HG03196 (cell line): Measurements from ENCODE around the gene LOXL3.
"Not testable (repeated sequence)": the region's sequence is repeated elsewhere in the genome, so short reads cannot be mapped to it uniquely, and the experiment has no call there.

Experiments
- ATAC-seq: cut with Tn5 transposase; IDR thresholded peaks from one replicate; pipeline ENCODE4 v1.9.1; 2021; ENCODE audit not compliant: unreplicated experiment

The LOXL3 gene

GRCh38 chr2:74573747-74574562 lies 20.2 kb upstream of the LOXL3 start:
- peak; percentile 42 for ATAC-seq

- no peak for ATAC-seq
These were observed 18.6 kb upstream of the LOXL3 start for GRCh38 chr2:74572178-74572925.

GRCh38 chr2:74571058-74571457 lies 17.3 kb upstream of the LOXL3 start:
- peak; percentile 52 for ATAC-seq

- ATAC-seq, result no peak
These were observed 15.9 kb upstream of the LOXL3 start for GRCh38 chr2:74569686-74570085.

- no peak for ATAC-seq
These were observed 14.1 kb upstream of the LOXL3 start for GRCh38 chr2:74567881-74568280.

GRCh38 chr2:74566754-74567085 lies 13.0 kb upstream of the LOXL3 start:
- ATAC-seq, result no peak

DNA sequence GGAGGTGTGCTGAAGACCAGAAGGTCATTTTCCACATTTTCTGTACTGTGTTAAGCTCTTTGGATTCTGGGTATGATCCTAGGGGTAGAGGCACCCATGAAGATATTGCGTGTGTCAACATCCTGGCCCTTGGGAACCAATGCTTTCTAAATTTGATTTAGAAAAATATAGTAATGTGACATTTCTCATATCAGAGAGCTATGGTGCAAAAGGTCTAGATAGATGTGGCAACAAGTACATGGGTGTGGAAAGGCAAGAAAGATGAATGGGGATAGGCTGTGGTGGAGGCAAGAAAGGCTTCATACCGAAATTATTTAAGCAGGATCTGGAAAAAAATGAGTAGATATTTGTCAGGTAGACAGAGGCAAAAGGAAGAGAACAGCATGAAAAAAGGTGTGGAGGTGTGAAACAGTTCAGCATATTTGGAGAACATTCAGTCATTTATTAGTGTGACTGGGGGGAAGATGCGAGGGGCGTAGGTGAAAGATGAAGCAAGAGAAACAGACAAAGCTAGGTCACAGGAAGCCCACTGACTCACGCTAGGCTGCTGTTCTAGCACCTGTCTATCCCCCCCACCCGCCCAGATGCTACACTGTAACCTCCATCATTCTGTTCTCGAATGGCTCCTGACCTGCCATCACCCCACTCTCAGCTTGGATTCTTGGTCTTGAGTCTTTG lies 12.5 kb upstream of the LOXL3 start:
- ATAC-seq, result no peak

DNA sequence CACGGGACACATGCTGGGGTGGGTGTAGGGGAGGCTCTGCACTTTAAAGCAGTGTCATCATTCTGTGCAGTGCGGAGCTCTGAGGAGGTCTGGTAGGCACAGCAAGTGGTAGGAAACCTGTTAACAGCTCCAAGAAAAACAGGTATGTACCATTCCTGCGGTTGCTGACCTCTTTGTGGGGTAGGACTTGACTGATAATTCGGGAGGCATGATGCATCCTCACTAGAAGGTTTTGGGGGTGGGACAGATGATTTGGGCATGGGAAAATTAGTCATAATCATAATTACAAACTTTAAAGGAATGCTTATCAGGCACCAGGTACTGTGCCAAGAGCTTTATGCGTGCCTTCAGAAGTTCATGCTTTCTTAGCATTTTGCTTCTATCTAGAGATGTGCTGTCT lies 10.5 kb upstream of the LOXL3 start:
- ATAC-seq, result no peak

- ATAC-seq, result no peak
These were observed 8.5 kb upstream of the LOXL3 start for GRCh38 chr2:74562126-74562775.

GRCh38 chr2:74561022-74561421 lies 7.3 kb upstream of the LOXL3 start:
- ATAC-seq, result not testable (repeated sequence)

- no peak for ATAC-seq
These were observed 6.8 kb upstream of the LOXL3 start for GRCh38 chr2:74560591-74560990.

DNA sequence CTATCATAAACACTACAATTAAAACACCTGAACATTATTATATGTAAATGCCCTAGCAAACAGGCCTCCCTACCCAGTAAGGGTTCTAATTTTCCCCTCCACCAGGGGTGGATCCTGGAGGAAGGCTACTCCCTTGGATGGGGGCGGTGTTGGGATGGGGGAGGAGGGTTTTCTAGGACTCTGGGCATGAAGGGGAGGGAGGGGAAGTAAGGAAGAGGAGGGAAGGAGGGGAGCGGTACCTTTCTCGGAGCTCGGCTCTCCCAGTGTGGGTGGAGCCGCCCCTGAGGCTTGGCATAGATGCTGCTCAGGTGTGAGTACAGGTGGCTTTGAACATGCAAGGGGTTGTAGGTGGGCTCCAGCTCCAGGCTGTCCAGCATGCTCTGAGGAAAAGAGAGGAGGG lies 6.2 kb upstream of the LOXL3 start:
- ATAC-seq, result no peak

DNA sequence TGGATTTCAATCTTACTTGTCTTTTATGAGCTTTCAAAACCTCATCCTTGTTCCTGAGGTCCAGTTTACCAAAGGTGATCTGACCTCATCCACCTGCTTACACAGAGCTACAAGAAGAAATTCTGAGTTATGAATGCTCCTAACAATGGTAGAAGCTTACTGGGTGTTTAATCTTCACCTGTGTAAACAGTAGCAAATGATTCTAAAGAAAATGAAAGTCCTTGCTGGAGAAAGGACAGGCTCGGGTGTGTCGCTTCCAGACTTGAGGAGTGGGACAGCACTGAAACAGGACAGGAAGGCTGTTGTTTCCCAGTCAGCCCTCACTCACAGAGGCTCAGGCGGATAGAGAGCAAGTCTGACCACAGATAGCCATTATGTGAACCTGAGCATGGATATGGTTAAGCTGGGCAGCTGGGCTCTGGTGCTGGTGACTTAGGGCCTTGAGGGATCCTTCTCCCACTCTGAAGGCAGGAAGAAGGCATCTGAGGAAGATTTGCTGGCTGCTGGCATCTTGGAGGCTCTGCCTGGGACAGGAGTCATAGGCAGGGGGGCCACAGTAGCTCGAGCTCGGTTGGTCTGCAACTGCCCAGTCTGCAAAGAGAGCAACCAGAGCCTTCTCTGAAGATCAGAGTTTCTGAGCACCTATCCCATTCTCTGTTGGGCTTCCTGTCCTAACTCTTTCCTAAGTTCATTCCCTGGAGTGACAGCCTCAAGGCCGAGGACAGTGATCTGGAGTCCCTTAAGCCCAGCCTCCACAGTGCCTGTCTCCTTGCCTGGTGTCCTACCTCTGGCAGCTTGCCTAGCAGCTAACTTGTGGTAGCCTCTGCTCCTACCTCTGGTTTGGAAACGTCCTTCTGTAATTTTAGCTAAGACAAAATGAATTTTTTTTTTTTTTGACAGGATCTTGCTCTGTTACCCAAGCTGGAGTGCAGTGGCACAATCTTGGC lies 4.8 kb upstream of the LOXL3 start:
- no peak for ATAC-seq

DNA sequence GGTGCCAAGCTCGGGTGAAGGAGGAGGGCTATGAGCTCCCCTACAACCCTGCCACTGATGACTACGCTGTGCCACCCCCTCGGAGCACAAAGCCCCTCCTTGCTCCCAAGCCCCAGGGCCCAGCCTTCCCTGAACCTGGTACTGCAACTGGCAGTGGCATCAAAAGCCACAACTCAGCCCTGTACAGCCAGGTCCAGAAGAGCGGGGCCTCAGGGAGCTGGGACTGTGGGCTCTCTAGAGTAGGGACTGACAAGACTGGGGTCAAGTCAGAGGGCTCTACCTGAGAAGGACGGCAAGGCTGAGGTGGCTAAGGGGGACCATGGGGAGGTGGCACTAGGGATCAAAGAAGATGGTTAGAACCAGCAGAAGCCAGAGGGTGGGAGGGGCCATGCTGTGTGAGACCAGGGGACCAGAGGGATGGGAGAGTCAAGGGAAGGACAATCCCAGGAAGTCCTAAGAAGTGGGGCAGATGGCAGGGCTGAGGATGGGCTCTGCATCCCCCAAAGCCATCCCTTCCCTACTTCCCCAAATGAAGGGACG lies 3.2 kb upstream of the LOXL3 start:
- ATAC-seq, result no peak

DNA sequence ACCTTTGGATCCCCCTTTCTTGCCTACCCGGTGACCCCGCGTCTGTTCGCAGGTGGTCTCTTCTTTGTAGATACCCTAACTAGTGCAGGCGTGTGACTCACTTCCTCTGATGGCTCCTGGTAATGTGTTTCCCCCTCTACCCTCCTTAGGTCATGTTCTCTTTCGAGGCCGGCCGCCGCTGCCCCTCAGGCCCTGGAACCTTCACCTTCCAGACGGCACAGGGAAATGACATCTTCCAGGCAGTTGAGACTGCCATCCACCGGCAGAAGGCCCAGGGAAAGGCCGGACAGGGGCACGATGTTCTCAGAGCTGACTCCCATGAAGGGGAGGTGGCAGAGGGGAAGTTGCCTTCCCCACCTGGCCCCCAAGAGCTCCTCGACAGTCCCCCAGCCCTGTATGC lies 2.4 kb upstream of the LOXL3 start:
- no peak for ATAC-seq

GRCh38 chr2:74555610-74556103 lies 1.9 kb upstream of the LOXL3 start:
- no peak for ATAC-seq

GRCh38 chr2:74554820-74555531 lies 1.2 kb upstream of the LOXL3 start:
- no peak for ATAC-seq

DNA sequence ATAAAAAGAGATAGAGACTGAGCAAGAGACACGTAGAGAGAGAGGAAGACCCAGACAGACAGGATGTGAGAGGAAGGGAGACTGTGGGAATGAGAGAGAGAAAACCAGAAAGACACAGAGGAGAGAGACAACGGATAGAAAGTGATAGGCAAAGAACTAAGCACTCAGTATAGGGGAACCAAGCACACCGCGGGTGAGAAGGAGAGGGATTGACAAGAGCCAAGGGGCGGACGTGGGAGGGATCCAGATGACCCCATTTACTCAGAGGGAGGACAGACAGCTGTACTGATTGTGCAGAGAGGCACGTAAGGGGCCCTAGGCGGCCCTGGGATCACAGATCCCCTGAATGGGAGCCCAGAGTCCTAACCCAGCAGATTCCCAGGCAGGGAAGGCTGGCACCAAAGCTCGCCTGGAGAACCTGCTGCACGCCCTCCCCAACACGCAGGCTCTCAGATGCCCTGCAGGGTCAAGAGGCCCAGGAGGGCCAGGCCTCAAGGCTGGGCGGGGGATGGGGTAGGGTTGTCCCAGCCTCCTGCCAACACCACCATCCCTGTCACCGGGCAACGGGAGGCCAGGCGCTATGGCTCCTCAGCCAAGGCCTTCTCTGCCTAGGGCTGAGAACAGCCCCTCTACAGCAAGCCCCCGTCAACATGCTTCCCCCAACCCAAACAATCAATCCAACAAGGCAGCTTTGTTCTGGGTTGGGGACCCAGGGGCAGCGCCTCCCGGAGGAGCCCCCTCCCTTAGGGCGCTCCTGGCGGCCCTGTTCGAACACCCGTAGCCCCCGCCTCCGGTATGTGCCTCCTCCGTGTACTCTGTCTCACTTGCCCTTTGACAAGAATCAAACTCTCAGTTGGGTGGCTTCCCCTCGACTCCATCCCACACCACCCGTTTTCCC lies 579 bp downstream of the LOXL3 start:
- ATAC-seq, result no peak
